H9 (cell line): ENCODE results near the gene UPK2. TPM values are rescaled to one million over a fixed set of nuclear protein-coding genes. Genes with fewer than 3 reads are reported as not detected.

Experiments used
- DNase-seq: peaks from one replicate; pipeline ENCODE4 v3.0.0-alpha.2; 2017
- H2AFZ ChIP-seq: one replicate; pipeline ENCODE4 v1.6.1; 2013; ENCODE audit warnings: mild to moderate bottlenecking, low read length, control low read depth, moderate library complexity
- H2AK5ac ChIP-seq: 2 replicates; pipeline ENCODE4 v1.6.1; 2013; ENCODE audit warnings: low read length, control low read depth, mixed read lengths; ENCODE audit not compliant: insufficient read length
- H2BK120ac ChIP-seq: one replicate; pipeline ENCODE4 v1.6.1; 2013; ENCODE audit warnings: low read depth, mild to moderate bottlenecking, low read length, control low read depth, inconsistent platforms; ENCODE audit not compliant: poor library complexity, severe bottlenecking
- H2BK12ac ChIP-seq: 2 replicates; pipeline ENCODE4 v1.6.1; 2013; ENCODE audit warnings: low read length, control low read depth, mixed read lengths, low read depth; ENCODE audit not compliant: insufficient read length
- H2BK15ac ChIP-seq: 2 replicates; pipeline ENCODE4 v1.6.1; 2013; ENCODE audit warnings: low read depth, low read length, control low read depth
- H2BK20ac ChIP-seq: one replicate; pipeline ENCODE4 v1.6.1; 2013; ENCODE audit warnings: low read depth, mild to moderate bottlenecking, low read length, control low read depth, inconsistent platforms; ENCODE audit not compliant: poor library complexity, severe bottlenecking
- H2BK5ac ChIP-seq: 2 replicates; pipeline ENCODE4 v1.6.1; 2013; ENCODE audit warnings: low read length, control low read depth, mixed read lengths; ENCODE audit not compliant: insufficient read length
- H3K14ac ChIP-seq: 2 replicates; pipeline ENCODE4 v1.6.1; 2013; ENCODE audit warnings: low read length, control low read depth; ENCODE audit not compliant: insufficient read depth
- H3K18ac ChIP-seq: 2 replicates; pipeline ENCODE4 v1.6.1; 2013; ENCODE audit warnings: low read depth, mild to moderate bottlenecking, mixed read lengths, low read length, control low read depth; ENCODE audit not compliant: insufficient read length
- H3K23ac ChIP-seq: 2 replicates; pipeline ENCODE4 v1.6.1; 2013; ENCODE audit warnings: low read length, control low read depth, mixed read lengths, low read depth; ENCODE audit not compliant: insufficient read length
- H3K23me2 ChIP-seq: 2 replicates; pipeline ENCODE4 v1.6.1; 2013; ENCODE audit warnings: low read depth, mild to moderate bottlenecking, mixed read lengths, low read length, control low read depth; ENCODE audit not compliant: insufficient read length, poor library complexity, severe bottlenecking
- H3K27ac ChIP-seq: 2 replicates; pipeline ENCODE4 v1.5.1; 2013; ENCODE audit warnings: low read length, control low read depth, mixed read lengths, low read depth; ENCODE audit not compliant: insufficient read length
- H3K27me3 ChIP-seq: 2 replicates; pipeline ENCODE4 v1.6.1; 2013; ENCODE audit warnings: low read length, control low read depth, inconsistent platforms; ENCODE audit not compliant: insufficient read depth
- H3K4ac ChIP-seq: 2 replicates; pipeline ENCODE4 v1.6.1; 2013; ENCODE audit warnings: low read depth, mild to moderate bottlenecking, control low read depth, inconsistent platforms, low read length, moderate library complexity
- H3K4me1 ChIP-seq: 2 replicates; pipeline ENCODE4 v1.6.1; 2013; ENCODE audit warnings: low read length, control low read depth, inconsistent platforms; ENCODE audit not compliant: insufficient read depth
- H3K4me2 ChIP-seq: 2 replicates; pipeline ENCODE4 v1.6.1; 2013; ENCODE audit warnings: low read length, control low read depth, mixed read lengths; ENCODE audit not compliant: insufficient read length, insufficient read depth
- H3K56ac ChIP-seq: 2 replicates; pipeline ENCODE4 v1.6.1; 2013; ENCODE audit warnings: low read depth, mild to moderate bottlenecking, mixed read lengths, low read length, control low read depth; ENCODE audit not compliant: insufficient read length
- H3K79me1 ChIP-seq: 2 replicates; pipeline ENCODE4 v1.6.1; 2013; ENCODE audit warnings: low read depth, mild to moderate bottlenecking, moderate library complexity, low read length, control low read depth, inconsistent platforms; ENCODE audit not compliant: insufficient read depth, poor library complexity, severe bottlenecking
- H3K79me2 ChIP-seq: 2 replicates; pipeline ENCODE4 v1.6.1; 2013; ENCODE audit warnings: low read length, control low read depth, inconsistent platforms; ENCODE audit not compliant: insufficient read depth
- H3K9ac ChIP-seq: 2 replicates; pipeline ENCODE4 v1.6.1; 2013; ENCODE audit warnings: low read length, control low read depth, mixed read lengths; ENCODE audit not compliant: insufficient read length; ENCODE audit errors: extremely low read depth
- H3K9me3 ChIP-seq: one replicate; pipeline ENCODE4 v1.6.1; 2013; ENCODE audit warnings: low read depth, low read length, inconsistent platforms; ENCODE audit not compliant: control insufficient read depth
- H3T11ph ChIP-seq: one replicate; pipeline ENCODE4 v1.6.1; 2013; ENCODE audit warnings: mild to moderate bottlenecking, low read length, control low read depth, inconsistent platforms
- H4K20me1 ChIP-seq: one replicate; pipeline ENCODE4 v1.6.1; 2013; ENCODE audit not compliant: control insufficient read depth, insufficient read length, insufficient read depth
- H4K5ac ChIP-seq: 2 replicates; pipeline ENCODE4 v1.6.1; 2013; ENCODE audit warnings: low read depth, mild to moderate bottlenecking, mixed read lengths, low read length, control low read depth; ENCODE audit not compliant: insufficient read length
- H4K8ac ChIP-seq: replicated peaks from 2 replicates; pipeline ENCODE4 v1.6.1; 2013; ENCODE audit warnings: low read length, control low read depth, mixed read lengths, low read depth; ENCODE audit not compliant: insufficient read length
- H4K91ac ChIP-seq: 2 replicates; pipeline ENCODE4 v1.6.1; 2013; ENCODE audit warnings: low read depth, mild to moderate bottlenecking, moderate library complexity, mixed read lengths, low read length, control low read depth; ENCODE audit not compliant: insufficient read length
- H3K27ac Mint-ChIP-seq, 3 experiments: 2 replicates in 2 of 3; 3 replicates in 1 of 3; pipeline ENCODE4 v1.8.0; 2020 to 2021; ENCODE audit warnings: mixed read lengths in 3 of 3, mild to moderate bottlenecking in 1 of 3, moderate library complexity in 1 of 3
- H3K27me3 Mint-ChIP-seq: 2 replicates; pipeline ENCODE4 v1.8.0; 2021; ENCODE audit warnings: low read depth, mild to moderate bottlenecking, moderate library complexity, mixed read lengths
- H3K36me3 Mint-ChIP-seq, 3 experiments: 2 replicates in 2 of 3; 3 replicates in 1 of 3; pipeline ENCODE4 v1.8.0; 2020 to 2021; ENCODE audit warnings: low read depth in 3 of 3, mixed read lengths in 3 of 3; ENCODE audit not compliant: insufficient read depth in 1 of 3
- H3K4me1 Mint-ChIP-seq, 2 experiments: 2 replicates each; pipeline ENCODE4 v1.8.0; 2020; ENCODE audit warnings: mixed read lengths in 2 of 2
- H3K4me3 Mint-ChIP-seq, 2 experiments: 2 replicates in 1 of 2; 3 replicates in 1 of 2; pipeline ENCODE4 v1.8.0; 2020 to 2021; ENCODE audit warnings: mild to moderate bottlenecking in 2 of 2, mixed read lengths in 2 of 2, moderate library complexity in 1 of 2
- H3K9me3 Mint-ChIP-seq, 2 experiments: 2 replicates in 1 of 2; 3 replicates in 1 of 2; pipeline ENCODE4 v1.8.0; 2020; ENCODE audit warnings: mild to moderate bottlenecking in 2 of 2, mixed read lengths in 2 of 2, moderate library complexity in 1 of 2
- CTCF ChIP-seq: fragments of 200-600 bp; sonication (generic); conservative IDR thresholded peaks from 3 replicates; pipeline ENCODE4 v1.8.0; 2021; ENCODE audit warnings: antibody characterized with exemption, mild to moderate bottlenecking
- WGBS: extraction: QIAGEN DNeasy Blood & Tissue Kit; methylation state at CpG from one replicate; pipeline ENCODE4 v1.1.7; 2013; ENCODE audit warnings: missing lambda C conversion rate, low lambda C conversion rate, mixed read lengths; ENCODE audit not compliant: insufficient read length; ENCODE audit errors: extremely low coverage; 5-methylcytosine and 5-hydroxymethylcytosine counted together
- total RNA-seq: library from RNA; stranded (reverse); gene quantifications from 2 replicates; pipeline ENCODE4 v1.2.1, GENCODE V29; 2021

Gene UPK2
- total RNA-seq, 1 experiment from 2014 or later, result 0.33 TPM

- DNase-seq, result no peak
- H3K27me3 Mint-ChIP-seq, result no peaks in the 10 kb centered on the region
These were observed 40.7 kb upstream of the UPK2 start for GRCh38 chr11:118915396-118915795.

More at GRCh38 chr11:118915396-118915795, 40.7 kb upstream of the UPK2 start:
- Histone ChIP-seq H3K4me1 (peaks cover 25% of the 10 kb centered on the region), H3K9ac (no peak overlapping the region), H4K91ac (no peak overlapping the region), H3K27ac (no peak overlapping the region), H2AK5ac (no peak overlapping the region), H3K27me3 (no peaks in the 10 kb centered on the region), H3K79me1 (peaks cover 5% of the 10 kb centered on the region), H3K4ac (no peak overlapping the region), H3K23ac (no peak overlapping the region), H3K79me2 (peaks cover 8% of the 10 kb centered on the region; the same call in 1 of the 2 replicates), H2BK120ac (no peak overlapping the region), H3T11ph (no peak overlapping the region), H3K9me3 (no peaks in the 10 kb centered on the region), H3K56ac (no peak overlapping the region), H2BK5ac (no peak overlapping the region), H2BK20ac (no peak overlapping the region), H4K20me1 (no peaks in the 10 kb centered on the region), H3K18ac (no peak overlapping the region), H3K4me2 (no peak overlapping the region), H3K14ac (no peak overlapping the region), H4K5ac (no peak overlapping the region), H4K8ac (no peak overlapping the region), H2BK12ac (no peak overlapping the region), H3K23me2 (peaks cover 18% of the 10 kb centered on the region), H2AFZ (no peak overlapping the region), H2BK15ac (no peak overlapping the region)
- peaks cover 0 to 12% (median 6%) of the 10 kb centered on the region in 3 experiments; a peak in 4 of 7 replicates for H3K36me3 Mint-ChIP-seq
- H3K4me3 Mint-ChIP-seq, result no peak overlapping the region; a peak in 1 of 5 replicates
- no peak overlapping the region; a peak in 1 of 7 replicates for H3K27ac Mint-ChIP-seq
- no peak for TF ChIP-seq CTCF
- WGBS, result no CpG with 5 or more reads among the region's 2 CpGs
- H3K9me3 Mint-ChIP-seq, result no peaks in the 10 kb centered on the region; a peak in 2 of 5 replicates
- peaks cover 78 to 91% of the 10 kb centered on the region in 2 experiments for H3K4me1 Mint-ChIP-seq
